Activated gamma-delta T cell (primary cell): ENCODE results near the gene WDR90.

ENCODE experiments used
- DNase-seq: peaks from one replicate; lab custom pipeline; 2025; lab: John Stamatoyannopoulos, UW
- total RNA-seq, 2 donors: gene quantifications; one replicate each; lab custom pipeline; 2026; lab: John Stamatoyannopoulos, UW

The WDR90 gene
- total RNA-seq: 30.7 to 47.2 reads per million in 2 donors

DNA sequence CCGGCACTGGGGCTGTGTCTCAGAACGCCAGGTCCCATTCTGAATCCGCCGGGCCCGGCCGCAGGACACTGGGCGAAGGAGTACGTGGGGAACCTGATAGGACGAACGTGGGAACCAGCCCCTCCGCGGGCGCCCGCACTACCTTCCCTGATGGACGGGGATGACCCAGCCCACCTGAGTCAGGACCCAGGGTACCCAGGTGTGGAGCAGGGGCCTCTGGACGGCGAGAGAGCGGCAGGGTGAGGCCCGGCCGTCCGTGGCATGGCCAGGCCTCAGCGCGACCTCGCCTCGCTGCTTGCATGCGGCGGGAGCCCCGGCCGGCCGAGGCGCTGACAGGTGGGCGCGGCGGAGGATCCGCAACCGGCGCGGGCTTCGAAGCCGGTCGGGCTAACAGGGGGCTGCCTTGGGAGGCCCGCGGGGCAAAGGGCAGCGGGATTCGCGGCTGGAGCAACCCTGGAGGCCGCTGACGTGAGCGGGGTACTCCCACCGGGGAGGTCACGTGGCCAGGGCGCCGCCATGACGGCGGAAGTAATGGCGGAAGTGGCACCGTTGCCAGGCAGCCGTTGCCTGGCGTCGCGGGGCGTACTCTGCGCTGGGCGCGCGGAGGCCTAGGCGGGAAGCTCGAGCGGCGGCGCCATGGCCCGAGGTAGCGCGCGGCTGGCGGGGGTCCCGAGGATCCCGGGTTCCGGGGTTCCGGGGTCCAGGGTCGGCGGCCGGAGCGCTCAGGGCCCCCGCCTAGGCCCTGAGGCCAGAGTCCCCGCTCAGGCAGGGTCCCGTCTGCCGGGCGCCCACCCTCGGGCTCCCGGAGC, at the start of gene WDR90:
TSS of gene WDR90 (plus strand) at position 585 of the 809 bp plus-strand sequence. CDS start at position 637, 52 bp downstream.
- peak; percentile 91 for DNase-seq

DNA sequence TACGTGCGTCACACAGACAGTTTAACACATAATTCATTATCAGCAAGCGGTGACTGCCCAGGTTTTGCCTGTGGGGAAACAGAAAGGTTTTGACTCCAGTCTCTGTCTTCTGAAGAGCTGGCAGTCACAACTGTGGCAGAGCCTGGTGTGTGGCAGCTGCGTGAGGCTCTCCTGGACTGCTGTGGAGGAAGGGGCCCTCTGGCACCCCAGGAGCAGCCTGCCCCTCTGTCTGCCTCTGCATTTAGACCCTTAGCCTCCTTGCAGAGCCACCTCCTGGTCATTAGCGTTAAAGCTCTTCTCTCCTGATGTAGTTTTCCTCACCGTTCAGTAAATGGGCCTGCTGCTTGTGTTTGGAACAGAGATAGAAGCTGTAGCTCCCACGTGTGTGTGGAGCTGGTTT, 48.4 kb upstream of the WDR90 start:
- DNase-seq: no peak

GRCh38 chr16:603933-604332, 45.2 kb upstream of the WDR90 start:
- DNase-seq: no peak

GRCh38 chr16:606656-607307, 42.4 kb upstream of the WDR90 start:
- DNase-seq: no peak

GRCh38 chr16:608019-608418, 41.1 kb upstream of the WDR90 start:
- DNase-seq: no peak

GRCh38 chr16:609316-609715, 39.8 kb upstream of the WDR90 start:
- no peak for DNase-seq

- no peak for DNase-seq
These were observed 39.2 kb upstream of the WDR90 start for GRCh38 chr16:609984-610383.

- no peak for DNase-seq
These were observed 38.4 kb upstream of the WDR90 start for GRCh38 chr16:610513-611381.

- no peak for DNase-seq
These were observed 34.0 kb upstream of the WDR90 start for GRCh38 chr16:615122-615521.

DNA sequence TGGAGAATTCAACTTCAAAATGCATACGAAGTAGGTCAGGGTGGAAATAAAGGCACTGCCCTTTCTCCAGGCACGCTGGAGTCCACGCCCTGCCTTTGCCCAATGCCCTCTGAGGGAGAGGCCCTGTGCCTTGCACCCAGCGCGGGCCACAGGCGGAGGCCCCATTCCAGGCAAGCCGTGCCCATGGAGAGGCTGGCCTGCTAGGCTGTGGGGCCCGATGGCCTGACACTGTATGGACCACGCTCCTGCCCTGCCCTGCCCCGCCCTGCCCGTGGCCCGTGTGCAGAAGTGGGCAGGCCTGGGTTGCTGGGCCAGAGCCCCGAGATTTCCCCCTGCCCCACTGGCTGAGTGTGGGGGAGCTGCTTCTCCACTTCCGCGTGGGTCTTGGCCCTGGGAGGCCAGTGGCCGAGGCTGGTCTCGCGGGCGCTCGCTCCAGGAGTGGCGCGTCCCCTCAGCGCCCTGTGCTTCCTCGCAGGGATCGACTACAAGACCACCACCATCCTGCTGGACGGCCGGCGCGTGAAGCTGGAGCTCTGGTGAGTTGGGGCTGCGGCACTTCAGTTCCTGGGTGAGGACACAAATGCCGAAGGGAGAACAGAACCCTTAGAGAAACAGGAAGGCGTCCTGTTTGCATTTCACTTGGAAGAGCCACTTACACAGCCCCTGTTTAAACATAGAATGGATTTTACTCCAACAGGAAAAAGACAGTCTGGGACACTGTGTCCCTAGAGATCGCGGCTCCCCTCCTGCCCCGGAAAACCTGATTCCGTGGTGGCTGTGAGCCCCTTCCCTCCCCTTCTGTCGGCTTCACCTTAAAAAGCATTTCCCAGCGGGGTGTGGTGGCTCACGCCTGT, 32.2 kb upstream of the WDR90 start:
- DNase-seq: no peak

- no peak for DNase-seq
These were observed 31.3 kb upstream of the WDR90 start for GRCh38 chr16:617855-618254.

DNA sequence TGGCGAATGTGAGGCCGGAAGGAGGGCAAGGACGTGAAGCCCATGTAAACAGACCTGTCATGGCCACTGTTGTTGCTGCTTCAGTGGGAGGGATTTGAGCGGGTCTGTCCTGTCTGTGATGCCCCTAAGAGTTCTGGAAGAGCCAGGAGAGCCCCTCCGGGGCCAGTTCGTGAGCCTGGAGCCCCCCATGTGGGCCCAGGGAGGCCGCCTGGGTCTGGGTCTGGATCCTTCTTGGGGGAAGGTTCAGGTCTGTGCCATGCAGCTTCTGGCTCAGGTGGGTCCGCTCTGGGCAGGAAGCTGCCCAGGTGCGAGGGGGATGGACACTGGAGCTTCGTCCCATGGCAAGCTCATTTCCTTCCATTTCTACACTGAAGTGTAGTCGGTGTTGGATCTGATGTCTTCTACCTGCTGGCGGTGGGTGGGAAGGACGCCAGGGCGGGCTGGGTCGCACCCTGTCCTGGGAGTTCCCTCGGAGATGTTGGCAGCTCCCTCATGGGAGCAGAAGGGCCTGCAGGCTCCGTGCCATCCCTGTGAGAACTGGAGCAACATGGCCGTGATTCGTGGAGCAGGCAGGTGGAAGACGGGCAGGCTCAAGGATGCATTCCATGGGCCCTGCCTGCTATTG, 29.6 kb upstream of the WDR90 start:
- DNase-seq: no peak

- DNase-seq: no peak
These were observed 28.3 kb upstream of the WDR90 start for GRCh38 chr16:620700-621525.

DNA sequence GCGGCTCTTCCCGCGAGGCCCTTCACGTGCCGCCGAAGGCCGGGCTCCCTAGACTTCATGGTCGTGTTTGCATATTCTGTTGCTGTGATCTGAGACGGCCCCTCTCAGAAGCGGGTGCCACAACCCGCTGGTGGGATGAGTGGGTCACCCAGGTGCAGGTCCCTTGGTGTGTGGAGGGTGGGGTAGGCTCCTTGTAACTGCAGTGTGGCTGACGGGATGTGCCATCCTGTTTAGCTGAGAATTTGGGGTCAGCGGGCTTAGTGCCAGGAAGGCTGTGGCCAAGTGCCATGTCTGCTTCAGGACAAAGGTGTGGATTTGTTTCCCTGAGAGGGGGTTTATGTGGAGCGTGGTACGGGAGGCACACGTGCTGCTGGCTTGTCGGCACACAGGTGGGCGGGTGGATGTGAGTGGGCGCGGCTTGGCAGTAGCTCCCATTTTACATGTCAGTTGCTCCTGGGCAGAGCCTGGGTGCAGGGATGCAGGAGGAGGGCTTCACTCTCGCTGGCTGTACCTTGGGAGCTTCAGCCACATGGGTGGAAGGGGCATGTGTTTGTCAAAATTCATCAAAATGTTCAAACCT, 27.5 kb upstream of the WDR90 start:
- no peak for DNase-seq

GRCh38 chr16:622920-623280, 26.3 kb upstream of the WDR90 start:
- DNase-seq: no peak

GRCh38 chr16:624526-625070, 24.6 kb upstream of the WDR90 start:
- DNase-seq: no peak

GRCh38 chr16:625117-625976, 23.8 kb upstream of the WDR90 start:
- DNase-seq: no peak

DNA sequence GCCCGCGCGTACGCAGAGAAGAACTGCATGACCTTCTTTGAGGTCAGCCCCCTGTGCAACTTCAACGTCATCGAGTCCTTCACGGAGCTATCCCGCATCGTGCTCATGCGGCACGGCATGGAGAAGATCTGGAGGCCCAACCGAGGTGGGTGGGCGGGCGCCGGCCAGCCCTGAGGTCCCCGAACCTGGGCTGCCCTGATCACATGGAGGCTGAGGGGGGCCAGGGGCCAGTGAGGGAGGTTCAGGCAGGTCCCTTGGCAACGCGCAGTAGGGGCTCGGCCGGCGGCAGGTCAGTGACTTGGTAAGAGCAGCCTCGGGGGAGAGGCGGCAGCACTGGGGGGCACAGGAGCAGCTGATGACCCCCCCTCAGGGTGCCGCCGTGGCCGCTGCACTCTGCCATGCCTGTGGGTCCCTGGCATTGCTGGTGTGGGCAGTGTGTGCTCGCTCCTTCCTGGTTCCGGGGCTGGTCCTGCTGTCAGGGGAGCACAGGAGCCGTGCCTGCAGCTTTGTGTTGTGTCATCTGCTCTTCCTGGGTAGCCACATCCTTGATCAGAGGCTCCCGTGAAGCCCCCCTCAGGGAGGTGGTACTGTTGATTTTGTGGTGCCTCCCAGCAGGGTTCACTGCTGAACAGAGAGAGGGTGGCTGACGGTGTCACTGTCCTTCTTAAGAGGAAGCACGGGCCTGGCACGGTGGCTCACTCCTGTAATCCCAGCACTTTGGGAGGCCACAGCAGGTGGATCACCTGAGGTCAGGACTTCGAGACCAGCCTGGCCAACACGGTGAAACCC, 23.0 kb upstream of the WDR90 start:
- DNase-seq: no peak
